Immature natural killer cell (primary cell): ENCODE measurements around the gene LRMDA. TPM values are rescaled to one million over a fixed set of nuclear protein-coding genes. Genes with fewer than 3 reads are reported as not detected.
"Not testable (repeated sequence)": the region's sequence is repeated elsewhere in the genome, so short reads cannot be mapped to it uniquely, and the experiment has no call there.

ENCODE experiments used
- DNase-seq, 3 donors: peaks; one replicate each; pipeline ENCODE4 v3.0.0; 2022; ENCODE audit warnings: mixed read lengths in 1 of 3
- H3K27ac Mint-ChIP-seq, 6 donors: one replicate each; pipeline ENCODE4 v1.8.0; 2020; ENCODE audit warnings: mixed read lengths in 6 of 6, mild to moderate bottlenecking in 5 of 6, inconsistent platforms in 4 of 6, moderate library complexity in 3 of 6
- H3K27me3 Mint-ChIP-seq, 3 donors: one replicate each; pipeline ENCODE4 v1.8.0; 2020 to 2021; ENCODE audit warnings: low read depth in 3 of 3, mild to moderate bottlenecking in 3 of 3, mixed read lengths in 3 of 3, moderate library complexity in 3 of 3, inconsistent platforms in 1 of 3
- H3K36me3 Mint-ChIP-seq, 3 donors: one replicate each; pipeline ENCODE4 v1.8.0; 2020; ENCODE audit warnings: mixed read lengths in 3 of 3, inconsistent platforms in 2 of 3, mild to moderate bottlenecking in 2 of 3
- H3K4me1 Mint-ChIP-seq, 2 donors: one replicate each; pipeline ENCODE4 v1.8.0; 2020; ENCODE audit warnings: inconsistent platforms in 2 of 2, mild to moderate bottlenecking in 2 of 2, mixed read lengths in 2 of 2, moderate library complexity in 1 of 2
- H3K4me3 Mint-ChIP-seq, 5 donors: one replicate each; pipeline ENCODE4 v1.8.0; 2020; ENCODE audit warnings: mild to moderate bottlenecking in 5 of 5, mixed read lengths in 5 of 5, inconsistent platforms in 3 of 5, moderate library complexity in 3 of 5
- H3K9me3 Mint-ChIP-seq, 6 donors: one replicate each; pipeline ENCODE4 v1.8.0; 2020; ENCODE audit warnings: mild to moderate bottlenecking in 6 of 6, mixed read lengths in 6 of 6, inconsistent platforms in 4 of 6, moderate library complexity in 3 of 6
- polyA plus RNA-seq, 3 donors: library from polyadenylated mRNA; unstranded; fragments of 300-500 nt; fragmentation: Illumina TruSeq; gene quantifications; one replicate each; pipeline ENCODE4 v1.2.3, GENCODE V29; 2021

The LRMDA gene
- polyA plus RNA-seq, 3 donors from 2014 or later, result 1.7 to 14.2 (median 2.3) TPM

DNA sequence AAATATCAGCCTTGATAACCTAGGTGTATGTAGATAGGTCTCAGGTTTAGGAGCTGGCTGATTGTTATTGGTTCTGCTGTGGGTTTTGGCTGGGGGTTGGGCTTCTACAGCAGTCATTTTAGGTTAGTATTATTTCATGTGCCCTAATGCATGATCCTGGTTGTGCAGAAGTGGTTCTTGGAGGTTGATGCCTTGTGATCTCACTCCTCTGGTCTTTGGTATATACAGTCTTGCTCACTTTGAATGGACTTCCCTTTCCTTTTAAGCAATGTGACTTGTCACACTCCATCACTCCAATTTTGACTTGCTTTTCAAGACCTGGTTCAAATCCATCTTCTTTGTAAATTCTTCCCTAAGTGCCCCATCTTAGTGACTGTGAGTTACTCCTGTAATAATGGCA lies 188.9 kb downstream of the LRMDA start:
- no peak for DNase-seq
- Mint-ChIP-seq H3K4me3 (no peak overlapping the region), H3K27ac (no peak overlapping the region), H3K9me3 (no peaks in the 10 kb centered on the region), H3K27me3 (peaks cover 0 to 3% (median 1%) of the 10 kb centered on the region in 3 donors), H3K4me1 (no peaks in the 10 kb centered on the region), H3K36me3 (no peaks in the 10 kb centered on the region)

DNA sequence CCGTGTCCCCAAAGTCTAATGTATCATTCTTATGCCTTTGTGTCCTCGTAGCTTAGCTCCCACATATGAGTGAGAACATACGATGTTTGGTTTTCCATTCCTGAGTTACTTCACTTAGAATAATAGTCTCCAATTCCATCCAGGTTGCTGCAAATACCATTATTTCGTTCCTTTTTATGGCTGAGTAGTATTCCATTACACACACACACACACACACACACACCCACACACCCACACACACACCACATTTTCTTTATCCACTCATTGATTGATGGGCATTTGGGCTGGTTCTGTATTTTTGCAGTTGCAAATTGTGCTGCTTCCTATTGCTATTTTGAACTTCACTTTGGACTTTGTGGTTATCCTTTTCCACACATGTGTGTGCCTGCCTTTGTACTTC lies 189.6 kb downstream of the LRMDA start:
- H3K27ac Mint-ChIP-seq, H3K9me3 Mint-ChIP-seq, DNase-seq, H3K4me1 Mint-ChIP-seq, H3K27me3 Mint-ChIP-seq, H3K4me3 Mint-ChIP-seq, H3K36me3 Mint-ChIP-seq: not testable (repeated sequence)

DNA sequence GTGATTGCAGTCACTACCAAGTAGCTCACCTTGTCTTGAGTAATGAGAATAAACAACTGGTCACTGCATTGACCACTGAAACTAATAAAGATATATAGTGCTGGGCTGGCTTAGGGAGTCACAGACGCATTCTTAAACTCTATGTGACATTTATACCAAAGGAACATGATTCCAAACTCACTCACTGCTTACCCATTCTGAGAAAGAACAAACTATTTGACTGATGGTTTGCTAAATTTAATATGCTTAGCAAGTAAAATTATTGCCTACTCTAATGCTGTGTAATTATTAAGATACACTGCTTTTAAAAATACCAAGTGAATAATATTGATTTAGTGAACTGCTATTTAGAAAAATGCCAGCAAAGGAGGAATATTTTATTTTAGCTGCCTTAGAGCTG lies 191.1 kb downstream of the LRMDA start:
- Mint-ChIP-seq H3K4me3 (no peak overlapping the region), H3K9me3 (no peaks in the 10 kb centered on the region), H3K27me3 (peaks cover 0 to 3% (median 1%) of the 10 kb centered on the region in 3 donors), H3K36me3 (no peaks in the 10 kb centered on the region), H3K27ac (no peak overlapping the region), H3K4me1 (no peaks in the 10 kb centered on the region)
- no peak for DNase-seq

DNA sequence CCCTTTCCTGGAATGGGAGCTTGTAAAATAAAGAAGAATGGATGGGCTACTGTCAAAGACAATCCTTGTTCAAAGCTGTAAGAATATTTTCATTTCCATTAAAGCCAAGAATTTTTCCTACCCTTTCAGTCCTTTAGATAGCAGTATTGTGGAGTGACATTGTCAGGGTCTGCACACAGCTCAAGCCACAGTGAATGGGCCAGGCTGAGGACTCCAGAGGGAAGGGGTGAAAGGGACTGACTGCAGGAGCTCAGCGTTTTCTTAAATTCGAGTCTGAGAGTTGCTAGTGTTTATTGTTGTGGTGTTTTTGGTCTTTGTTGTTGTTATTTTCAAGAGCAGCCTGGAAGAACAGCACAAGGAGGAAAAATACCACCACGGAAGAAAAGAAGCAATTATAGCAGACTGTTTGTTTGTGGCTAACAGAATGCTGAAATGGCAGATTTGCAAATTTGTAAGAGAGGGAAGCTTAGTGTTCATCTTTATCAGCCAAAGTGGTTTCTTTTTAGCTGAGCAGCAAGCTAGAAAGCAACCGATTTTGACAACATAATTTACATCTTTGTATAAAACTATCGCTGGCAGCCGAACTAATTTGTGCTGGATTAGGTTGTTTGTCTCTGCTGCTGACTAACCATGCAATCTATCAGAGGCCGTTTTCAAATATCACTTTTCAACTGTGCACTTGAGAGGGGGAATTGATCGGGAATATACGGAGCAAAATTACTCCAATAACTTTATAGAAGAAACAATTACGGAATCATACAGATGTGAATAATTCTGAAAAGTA lies 192.1 kb downstream of the LRMDA start:
- Mint-ChIP-seq H3K27ac (no peak overlapping the region), H3K4me3 (no peak overlapping the region), H3K9me3 (peaks cover 0 to 2% (median 0%) of the 10 kb centered on the region in 6 donors), H3K36me3 (no peaks in the 10 kb centered on the region), H3K27me3 (peaks cover 0 to 3% (median 1%) of the 10 kb centered on the region in 3 donors), H3K4me1 (no peaks in the 10 kb centered on the region)
- DNase-seq, result no peak

DNA sequence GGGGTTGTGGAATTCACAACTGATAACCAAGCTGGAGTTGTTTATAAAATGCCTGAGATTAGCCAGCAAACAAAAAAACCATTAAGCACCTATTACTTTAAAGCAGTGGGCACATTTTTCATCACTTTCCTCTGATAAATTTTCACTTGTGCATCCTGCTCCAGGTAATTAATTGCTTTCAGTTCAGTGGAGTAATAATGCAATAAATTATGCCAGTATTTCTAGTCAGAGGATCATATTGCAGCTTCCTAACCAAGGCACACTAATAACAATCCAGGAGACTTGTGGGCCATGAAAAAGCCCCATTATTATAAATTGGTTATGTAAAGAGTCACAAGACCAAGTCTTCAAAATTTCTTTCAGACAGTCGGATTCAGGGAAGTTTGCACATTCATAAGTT lies 193.2 kb downstream of the LRMDA start:
- peaks cover 0 to 2% (median 0%) of the 10 kb centered on the region in 6 donors for H3K9me3 Mint-ChIP-seq
- peaks cover 0 to 3% (median 1%) of the 10 kb centered on the region in 3 donors for H3K27me3 Mint-ChIP-seq
- no peaks in the 10 kb centered on the region for H3K4me1 Mint-ChIP-seq
- DNase-seq, result no peak
- H3K36me3 Mint-ChIP-seq, result no peaks in the 10 kb centered on the region
- no peak overlapping the region for H3K4me3 Mint-ChIP-seq
- H3K27ac Mint-ChIP-seq, result no peak overlapping the region

DNA sequence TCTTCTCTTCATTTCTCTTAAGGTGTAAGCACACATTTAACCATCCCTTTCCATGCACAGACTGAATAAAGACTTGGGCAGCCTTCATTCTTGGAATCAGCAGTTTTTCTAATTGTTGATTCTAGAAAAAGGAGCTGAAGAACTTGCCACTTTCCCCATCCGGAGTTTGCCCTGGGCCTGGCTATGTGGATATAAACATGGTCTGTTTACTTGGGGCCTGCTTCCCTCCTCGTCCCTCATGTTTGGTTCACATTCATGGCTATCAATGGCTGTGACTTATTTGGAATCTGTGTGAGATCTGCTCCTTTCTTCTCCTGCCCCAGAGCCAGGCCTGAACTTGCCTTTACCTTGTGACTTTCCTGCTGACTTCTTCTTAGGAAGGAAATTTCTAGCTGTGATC lies 199.3 kb downstream of the LRMDA start:
- no peaks in the 10 kb centered on the region for H3K4me1 Mint-ChIP-seq

DNA sequence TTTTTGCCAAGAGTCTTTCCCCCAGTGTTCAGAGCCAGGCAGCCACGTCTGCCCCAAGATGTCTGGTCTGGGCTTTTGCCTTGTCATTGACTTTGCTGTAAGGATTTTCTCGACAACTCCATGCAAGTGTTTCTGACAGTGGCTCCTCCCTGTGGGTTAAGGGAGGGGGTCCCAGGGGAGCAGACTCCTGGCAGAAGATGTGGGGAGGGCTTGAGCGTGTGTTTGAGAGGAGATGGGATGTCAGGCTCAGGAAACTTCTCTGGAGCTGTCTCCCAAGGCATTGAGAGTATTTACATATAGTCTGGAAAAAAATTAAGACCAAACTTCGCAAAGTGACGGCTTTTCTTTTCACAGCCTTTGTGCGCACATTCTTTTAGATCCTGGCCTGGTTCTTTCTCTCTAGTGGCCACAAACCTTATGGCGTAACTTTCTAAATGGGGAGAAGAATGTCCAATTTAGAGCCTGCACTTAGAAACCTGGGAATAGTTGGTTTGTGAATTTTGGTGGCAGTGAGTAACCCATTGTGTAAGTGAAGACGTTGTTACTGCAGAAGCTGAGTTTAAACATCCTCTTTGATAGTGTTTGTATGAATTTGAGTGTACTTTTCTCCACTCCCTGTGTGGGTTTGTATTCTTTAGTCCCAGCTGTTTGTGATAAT lies 201.5 kb downstream of the LRMDA start:
- peaks cover 0 to 2% (median 0%) of the 10 kb centered on the region in 6 donors for H3K9me3 Mint-ChIP-seq
- H3K4me1 Mint-ChIP-seq, result no peaks in the 10 kb centered on the region
- no peaks in the 10 kb centered on the region for H3K36me3 Mint-ChIP-seq
- DNase-seq, result no peak
- peaks cover 2 to 3% (median 3%) of the 10 kb centered on the region in 3 donors for H3K27me3 Mint-ChIP-seq
- H3K4me3 Mint-ChIP-seq, result no peak overlapping the region
- no peak overlapping the region for H3K27ac Mint-ChIP-seq

More for the DNA sequence above, 199.3 kb downstream of the LRMDA start:
- H3K9me3 Mint-ChIP-seq, result peaks cover 0 to 2% (median 0%) of the 10 kb centered on the region in 6 donors
- H3K27ac Mint-ChIP-seq, result no peak overlapping the region
- no peaks in the 10 kb centered on the region for H3K36me3 Mint-ChIP-seq
- DNase-seq, result no peak
- H3K4me3 Mint-ChIP-seq, result no peak overlapping the region
- H3K27me3 Mint-ChIP-seq, result peaks cover 0 to 3% (median 2%) of the 10 kb centered on the region in 3 donors

DNA sequence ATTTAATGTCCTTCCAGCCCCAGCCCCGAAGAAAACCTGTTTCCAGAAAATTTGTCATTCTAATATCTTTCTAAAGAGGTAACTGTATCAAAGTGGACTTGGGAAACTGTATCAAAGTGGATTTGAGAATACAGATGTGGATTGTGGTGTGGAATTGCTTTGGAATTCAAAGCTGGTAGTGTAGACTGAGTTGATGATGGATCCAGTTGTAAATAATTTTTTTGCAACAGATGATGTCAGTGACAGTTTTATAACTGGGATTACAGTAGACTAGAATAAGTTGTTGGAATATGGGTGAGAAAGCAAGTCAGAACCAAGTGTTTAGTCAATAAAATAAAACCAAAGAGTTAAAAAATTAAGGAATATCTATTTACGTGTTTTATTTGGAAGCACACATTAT lies 202.1 kb downstream of the LRMDA start:
- DNase-seq, result no peak
- Mint-ChIP-seq H3K36me3 (no peaks in the 10 kb centered on the region), H3K27ac (no peak overlapping the region), H3K9me3 (no peaks in the 10 kb centered on the region), H3K4me1 (no peaks in the 10 kb centered on the region), H3K27me3 (peaks cover 2 to 5% (median 3%) of the 10 kb centered on the region in 3 donors), H3K4me3 (no peak overlapping the region)

DNA sequence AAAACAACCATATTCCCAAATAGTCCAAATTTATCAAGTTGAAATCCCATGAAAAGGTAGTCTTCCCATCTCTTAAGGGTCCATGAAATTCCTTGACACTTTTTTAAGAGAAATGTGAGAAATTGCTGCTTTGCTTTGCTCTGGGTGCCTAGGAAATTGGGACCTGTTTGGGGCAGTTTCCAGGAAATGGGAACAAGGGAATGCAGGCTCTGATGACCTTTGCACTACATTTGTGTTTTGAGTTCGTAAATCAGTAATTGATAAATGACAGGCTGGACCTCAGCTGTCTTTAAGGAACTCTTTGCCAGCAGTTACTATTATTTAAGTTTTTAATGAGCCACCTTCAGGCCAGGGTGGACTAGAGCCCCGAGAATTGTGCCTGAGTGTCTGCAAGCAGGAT lies 203.5 kb downstream of the LRMDA start:
- H3K9me3 Mint-ChIP-seq, result no peaks in the 10 kb centered on the region
- H3K4me1 Mint-ChIP-seq, result no peaks in the 10 kb centered on the region
- H3K4me3 Mint-ChIP-seq, result no peak overlapping the region
- H3K27ac Mint-ChIP-seq, result no peak overlapping the region
- peaks cover 2 to 9% (median 6%) of the 10 kb centered on the region in 3 donors for H3K27me3 Mint-ChIP-seq
- no peak for DNase-seq
- H3K36me3 Mint-ChIP-seq, result no peaks in the 10 kb centered on the region

DNA sequence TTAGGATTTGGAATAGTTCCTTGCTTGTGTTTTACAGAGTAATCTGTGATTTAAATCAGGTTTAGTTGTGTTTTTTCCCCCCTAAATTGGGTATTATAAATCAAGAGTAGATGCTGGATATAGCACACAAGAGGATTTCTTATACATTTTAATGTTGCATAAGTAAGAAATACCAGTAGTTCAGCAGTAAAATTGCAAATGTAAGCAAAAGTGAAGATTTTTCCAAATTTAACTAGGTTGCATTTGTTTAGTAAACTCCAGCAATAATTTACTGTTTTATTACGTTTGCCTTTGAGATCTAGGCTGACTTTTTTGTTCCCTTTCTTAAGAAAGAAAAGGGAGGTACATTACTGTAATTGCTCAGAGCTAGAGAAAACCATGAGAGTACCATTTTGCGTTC lies 207.3 kb downstream of the LRMDA start:
- Mint-ChIP-seq H3K36me3 (no peaks in the 10 kb centered on the region), H3K4me1 (no peaks in the 10 kb centered on the region), H3K9me3 (no peaks in the 10 kb centered on the region)

DNA sequence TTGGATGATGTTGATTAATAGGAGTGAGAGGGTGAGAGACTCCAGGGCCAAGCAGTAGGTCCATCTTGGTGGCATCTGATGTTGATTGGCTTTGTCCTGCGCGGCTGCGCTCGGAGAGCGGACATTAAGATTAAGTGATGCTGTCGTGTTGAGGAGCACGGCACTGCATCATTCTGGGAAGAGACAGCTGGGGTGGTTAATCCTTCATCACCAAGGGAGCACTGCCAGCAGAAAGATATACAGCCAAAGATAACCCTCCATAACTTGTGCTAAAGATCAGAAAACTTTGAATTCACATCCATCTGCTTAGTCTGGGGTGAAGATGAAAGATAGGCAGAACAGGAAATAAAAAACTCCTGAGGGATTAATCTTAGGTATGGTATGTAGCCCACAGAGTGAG lies 208.3 kb downstream of the LRMDA start:
- Mint-ChIP-seq H3K27me3 (peaks cover 0 to 12% (median 8%) of the 10 kb centered on the region in 3 donors), H3K27ac (no peak overlapping the region)

More for the DNA sequence above, 207.3 kb downstream of the LRMDA start:
- H3K27me3 Mint-ChIP-seq, result peaks cover 0 to 7% (median 6%) of the 10 kb centered on the region in 3 donors
- H3K27ac Mint-ChIP-seq, result no peak overlapping the region
- no peak overlapping the region for H3K4me3 Mint-ChIP-seq
- no peak for DNase-seq

DNA sequence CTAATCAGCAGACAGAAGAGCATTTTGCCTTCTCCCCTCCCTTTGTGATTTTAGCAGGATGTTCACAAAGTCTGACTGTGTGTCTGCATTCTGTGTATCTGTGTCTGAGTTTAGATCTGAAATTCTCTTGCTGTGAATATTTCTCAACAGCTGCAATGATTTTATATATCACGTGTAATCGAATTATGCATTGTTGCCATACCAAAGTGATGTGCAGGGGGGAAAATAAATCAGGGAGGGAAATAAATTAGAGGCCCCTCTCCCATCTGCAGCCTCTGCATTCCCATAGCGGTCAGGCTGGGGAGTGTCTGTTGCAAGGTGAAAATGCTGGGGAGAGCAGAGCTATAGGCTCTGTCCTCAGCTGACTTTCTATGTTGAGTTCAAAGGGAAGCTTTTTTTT lies 209.0 kb downstream of the LRMDA start:
- Mint-ChIP-seq H3K4me3 (no peak overlapping the region), H3K4me1 (no peaks in the 10 kb centered on the region), H3K27me3 (peaks cover 0 to 12% (median 8%) of the 10 kb centered on the region in 3 donors), H3K27ac (no peak overlapping the region), H3K9me3 (no peaks in the 10 kb centered on the region), H3K36me3 (no peaks in the 10 kb centered on the region)
- no peak for DNase-seq

More for the DNA sequence above, 208.3 kb downstream of the LRMDA start:
- no peaks in the 10 kb centered on the region for H3K36me3 Mint-ChIP-seq
- no peaks in the 10 kb centered on the region for H3K4me1 Mint-ChIP-seq
- no peak overlapping the region for H3K4me3 Mint-ChIP-seq
- DNase-seq, result no peak
- no peaks in the 10 kb centered on the region for H3K9me3 Mint-ChIP-seq

DNA sequence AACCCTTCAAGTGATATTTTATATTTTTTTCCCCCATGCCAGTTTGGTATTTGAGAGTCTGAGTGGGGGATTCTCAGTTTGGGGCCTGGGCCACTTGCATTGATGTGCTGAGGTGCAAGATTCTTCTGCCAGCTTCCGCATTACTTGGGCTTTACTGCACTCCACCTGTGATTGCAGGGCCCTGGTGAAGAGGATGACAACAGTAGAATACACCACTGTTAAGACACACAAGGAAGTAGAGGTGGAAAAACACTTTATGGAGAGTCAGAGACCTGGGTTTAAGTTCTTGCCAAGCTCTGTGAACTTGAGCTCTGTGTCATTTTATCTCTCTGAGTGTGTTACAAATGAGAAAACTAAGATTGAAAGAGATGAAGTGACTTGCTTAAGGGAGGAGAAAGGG lies 209.4 kb downstream of the LRMDA start:
- Mint-ChIP-seq H3K27ac (no peak overlapping the region), H3K9me3 (peaks cover 0 to 2% (median 0%) of the 10 kb centered on the region in 6 donors), H3K4me1 (no peaks in the 10 kb centered on the region), H3K4me3 (no peak overlapping the region), H3K27me3 (peaks cover 0 to 12% (median 8%) of the 10 kb centered on the region in 3 donors), H3K36me3 (no peaks in the 10 kb centered on the region)
- DNase-seq, result no peak

DNA sequence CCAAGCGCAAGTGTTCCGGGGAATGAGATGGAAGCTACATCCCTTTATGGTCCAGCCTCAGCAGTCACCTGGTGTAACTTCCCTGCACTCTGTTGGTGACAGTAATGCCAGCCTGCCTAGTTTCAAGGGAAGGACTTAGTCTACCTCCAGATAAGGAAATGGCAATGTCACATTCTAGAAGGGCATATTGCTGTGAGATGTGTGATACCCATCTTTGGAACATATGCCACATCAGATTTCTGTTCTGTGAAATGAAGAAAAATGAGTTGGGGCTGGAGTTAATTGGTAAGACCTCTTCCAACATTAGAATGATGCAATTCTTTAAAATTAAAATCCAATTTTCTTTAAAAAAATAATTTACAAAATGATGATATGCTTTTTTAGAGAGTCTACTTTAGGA lies 212.0 kb downstream of the LRMDA start:
- no peaks in the 10 kb centered on the region for H3K36me3 Mint-ChIP-seq
- no peak overlapping the region for H3K27ac Mint-ChIP-seq
- peaks cover 0 to 2% (median 0%) of the 10 kb centered on the region in 6 donors for H3K9me3 Mint-ChIP-seq
- H3K27me3 Mint-ChIP-seq, result peaks cover 4 to 13% (median 7%) of the 10 kb centered on the region in 3 donors
- H3K4me1 Mint-ChIP-seq, result no peaks in the 10 kb centered on the region
- H3K4me3 Mint-ChIP-seq, result no peak overlapping the region
- no peak for DNase-seq
